ENCODE results near the gene GALNT18.

GALNT18 gene

DNA sequence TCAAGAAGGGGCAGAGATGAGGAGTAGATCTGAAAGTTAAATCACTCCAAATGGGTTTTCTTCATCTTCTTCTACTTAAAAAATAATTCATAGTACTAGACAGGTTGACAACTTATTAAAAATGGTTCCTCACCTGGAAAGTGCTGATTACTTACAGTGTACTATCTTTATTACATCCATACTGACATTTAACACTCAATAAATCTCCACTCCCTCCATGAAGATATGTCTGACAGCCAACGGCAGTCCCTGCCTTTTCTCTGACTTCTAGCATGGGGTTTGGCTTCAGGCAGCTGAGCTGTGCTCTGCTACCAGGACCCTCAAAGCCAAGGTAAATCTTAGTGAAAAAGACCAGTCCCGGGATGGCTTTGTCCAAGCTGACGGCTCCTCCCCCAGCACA lies 135.4 kb downstream of the GALNT18 start:
- TF ChIP-seq ZFX (IDR thresholded peaks at IDR 0.05), result no peak
- TF ChIP-seq CTCF (conservative IDR thresholded peaks at IDR 0.05), result no peak

GRCh38 chr11:11486002-11486401 lies 135.8 kb downstream of the GALNT18 start:
- no peak for TF ChIP-seq ZFX (IDR thresholded peaks at IDR 0.05)
- TF ChIP-seq CTCF (conservative IDR thresholded peaks at IDR 0.05), result no peak
- no peak overlapping the region for H3K27ac ChIP-seq

More for the DNA sequence above, 135.4 kb downstream of the GALNT18 start:
- H3K27ac ChIP-seq, result no peak overlapping the region

- TF ChIP-seq ZFX (IDR thresholded peaks at IDR 0.05), result no peak
- TF ChIP-seq CTCF (conservative IDR thresholded peaks at IDR 0.05), result no peak
- H3K27ac ChIP-seq, result no peak overlapping the region
Measured at GRCh38 chr11:11483627-11484026, 138.2 kb downstream of the GALNT18 start.

DNA sequence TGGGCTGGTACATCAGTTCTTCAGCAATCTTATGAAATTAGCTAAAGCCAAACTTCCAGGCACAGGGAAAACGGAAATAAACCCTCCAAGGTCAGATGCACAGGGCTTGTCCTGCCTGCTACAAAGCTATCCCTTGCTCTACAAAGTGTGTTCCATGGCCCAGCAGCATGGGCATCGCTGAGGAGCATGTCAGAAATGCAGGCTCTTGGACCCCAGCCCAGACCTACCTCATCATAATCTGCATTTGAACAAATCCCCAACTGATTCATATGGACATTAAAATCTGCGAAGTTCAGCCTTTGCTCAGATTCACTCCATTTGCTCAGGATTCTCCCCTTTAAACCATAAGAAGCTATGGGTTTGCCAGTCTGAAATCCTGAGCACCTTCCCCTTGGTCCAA lies 139.1 kb downstream of the GALNT18 start:
- H3K27ac ChIP-seq, result no peak overlapping the region
- TF ChIP-seq CTCF (conservative IDR thresholded peaks at IDR 0.05) (no peak), ZFX (IDR thresholded peaks at IDR 0.05) (no peak)

DNA sequence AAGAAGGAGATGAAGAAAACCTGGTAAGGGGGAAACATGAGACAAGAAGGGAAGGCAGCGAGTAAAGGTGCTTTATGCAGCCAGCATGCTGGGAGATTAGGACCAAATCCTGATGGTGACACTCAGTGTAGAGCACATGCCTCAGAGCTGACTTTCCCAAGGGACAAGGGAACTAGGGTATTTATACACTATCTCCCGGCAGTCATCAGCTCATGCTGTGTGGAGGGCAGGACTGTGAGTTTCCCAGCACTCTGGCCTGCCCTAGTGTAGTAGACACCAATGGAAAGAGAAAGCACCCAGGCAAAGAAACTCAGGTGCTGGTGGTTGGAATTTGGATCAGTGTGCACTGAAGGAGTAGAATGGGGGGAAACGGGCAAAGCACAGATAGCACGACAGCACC lies 140.4 kb downstream of the GALNT18 start:
- TF ChIP-seq CTCF (conservative IDR thresholded peaks at IDR 0.05) (no peak), ZFX (IDR thresholded peaks at IDR 0.05) (no peak)
- no peak overlapping the region for H3K27ac ChIP-seq

- no peak for TF ChIP-seq CTCF (conservative IDR thresholded peaks at IDR 0.05)
- no peak for TF ChIP-seq ZFX (IDR thresholded peaks at IDR 0.05)
- H3K27ac ChIP-seq, result no peak overlapping the region
Measured at GRCh38 chr11:11480971-11481370, 140.8 kb downstream of the GALNT18 start.

- H3K27ac ChIP-seq, result no peak overlapping the region
- TF ChIP-seq ZFX (IDR thresholded peaks at IDR 0.05) (no peak), CTCF (conservative IDR thresholded peaks at IDR 0.05) (no peak)
Measured at GRCh38 chr11:11478687-11479086, 143.1 kb downstream of the GALNT18 start.
